KOPT-K1 (cell line): ENCODE data around the gene ZNF554.
"Not testable (repeated sequence)": the region's sequence is repeated elsewhere in the genome, so short reads cannot be mapped to it uniquely, and the experiment has no call there.

ENCODE experiments used
- H3K27ac ChIP-seq: fragments of 200-600 bp; sonication (generic); 2 replicates; pipeline ENCODE4 v1.5.1; 2016; ENCODE audit warnings: antibody characterized with exemption, mild to moderate bottlenecking, low read depth, low read length; ENCODE audit not compliant: poor library complexity, severe bottlenecking
- H3K36me3 ChIP-seq: fragments of 200-600 bp; sonication (generic); 2 replicates; pipeline ENCODE4 v1.5.1; 2017; ENCODE audit warnings: antibody characterized with exemption, mild to moderate bottlenecking, low read length, moderate library complexity; ENCODE audit not compliant: insufficient read depth
- H3K9me3 ChIP-seq: fragments of 200-600 bp; sonication (generic); 2 replicates; pipeline ENCODE4 v1.5.1; 2017; ENCODE audit warnings: antibody characterized with exemption, low read length, mild to moderate bottlenecking; ENCODE audit not compliant: insufficient read depth, poor library complexity, severe bottlenecking

The ZNF554 gene

DNA sequence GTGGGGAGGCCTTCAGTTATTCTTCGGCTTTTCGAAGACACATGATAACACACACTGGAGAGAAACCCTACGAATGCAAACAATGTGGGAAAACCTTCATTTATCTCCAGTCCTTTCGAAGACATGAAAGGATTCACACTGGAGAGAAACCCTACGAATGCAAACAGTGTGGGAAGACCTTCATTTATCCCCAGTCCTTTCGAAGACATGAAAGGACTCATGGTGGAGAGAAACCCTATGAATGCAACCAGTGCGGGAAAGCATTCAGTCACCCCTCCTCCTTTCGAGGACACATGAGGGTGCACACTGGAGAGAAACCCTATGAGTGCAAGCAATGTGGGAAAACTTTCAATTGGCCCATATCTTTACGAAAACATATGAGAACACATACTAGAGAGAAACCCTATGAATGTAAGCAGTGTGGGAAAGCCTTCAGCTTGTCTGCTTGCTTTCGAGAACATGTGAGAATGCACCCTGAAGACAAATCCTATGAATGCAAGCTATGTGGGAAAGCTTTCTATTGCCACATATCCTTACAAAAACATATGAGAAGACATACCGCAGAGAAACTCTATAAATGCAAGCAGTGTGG, 33.4 kb downstream of the ZNF554 start:
- Histone ChIP-seq H3K36me3 (peaks cover 44% of the 10 kb centered on the region), H3K27ac (no peak overlapping the region), H3K9me3 (peaks cover 71% of the 10 kb centered on the region)

DNA sequence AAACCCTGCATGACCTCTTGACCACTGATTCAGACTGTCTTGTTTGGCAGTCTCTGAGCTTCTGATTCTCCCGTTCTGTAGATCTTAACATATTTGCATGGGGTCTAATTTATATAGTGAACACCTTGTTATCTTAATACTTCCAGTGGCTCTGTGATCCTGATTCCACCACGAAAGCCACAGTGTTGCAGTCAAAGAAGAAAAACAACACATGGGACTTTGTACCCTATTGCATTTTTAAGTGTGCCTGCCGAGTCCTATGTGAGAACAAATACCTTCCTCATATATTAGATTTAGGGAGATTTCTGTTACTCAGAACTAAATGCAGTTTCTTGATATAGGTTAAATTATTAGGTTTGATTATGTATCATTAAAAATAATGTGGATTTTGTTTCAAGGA, 35.2 kb downstream of the ZNF554 start:
- peaks cover 44% of the 10 kb centered on the region for H3K36me3 ChIP-seq
- no peak overlapping the region for H3K27ac ChIP-seq
- peaks cover 78% of the 10 kb centered on the region for H3K9me3 ChIP-seq

DNA sequence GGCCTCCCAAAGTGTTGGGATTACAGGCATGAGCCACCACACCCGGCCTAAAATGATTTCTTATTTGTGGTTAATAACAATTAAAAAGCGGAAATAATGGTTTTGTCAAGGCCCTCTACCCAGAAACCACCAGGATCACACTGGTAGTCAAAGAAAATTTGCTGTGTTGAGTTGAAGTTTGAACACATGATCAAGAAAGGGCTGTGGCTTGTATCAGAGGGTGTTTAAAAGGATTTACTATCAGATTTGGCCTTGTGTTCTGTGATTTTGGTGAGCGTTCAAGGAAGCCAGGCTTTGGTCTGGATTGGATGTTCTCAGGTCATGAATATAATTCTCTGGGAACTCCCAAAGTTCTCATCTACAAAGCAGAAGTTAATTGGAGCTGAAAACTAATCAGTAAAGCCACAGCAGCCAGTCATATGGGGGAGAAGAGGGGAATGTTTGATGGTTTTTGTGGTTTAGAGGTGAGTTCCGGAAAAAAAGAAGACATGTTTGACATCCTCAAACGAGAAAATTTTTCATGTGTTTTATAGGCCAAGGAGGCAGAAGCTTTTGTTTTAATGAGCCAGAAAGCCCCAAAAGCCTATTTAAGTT, 36.9 kb downstream of the ZNF554 start:
- Histone ChIP-seq H3K27ac (no peak overlapping the region), H3K36me3 (peaks cover 32% of the 10 kb centered on the region), H3K9me3 (peaks cover 62% of the 10 kb centered on the region)

DNA sequence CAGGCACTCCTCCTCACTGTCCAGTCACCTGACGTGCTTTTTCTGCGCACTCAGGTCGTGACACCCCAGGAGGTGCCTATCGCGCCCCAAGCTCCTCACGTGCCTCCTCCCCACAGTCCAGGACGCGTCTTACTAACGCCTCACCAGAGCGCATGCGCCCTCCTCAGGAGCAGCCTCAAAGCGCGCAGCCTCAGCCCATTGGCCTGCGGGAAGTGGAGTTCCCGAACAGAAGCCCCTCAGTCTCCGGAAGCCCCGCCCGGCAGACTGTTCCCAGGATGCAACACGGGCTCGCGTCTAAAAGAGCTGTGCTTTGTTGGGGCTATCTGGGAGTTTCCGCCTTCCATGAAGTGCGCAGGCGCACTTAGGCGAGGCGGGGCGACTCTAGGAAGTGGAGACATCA, 39.2 kb downstream of the ZNF554 start:
- H3K9me3 ChIP-seq = peaks cover 39% of the 10 kb centered on the region
- H3K27ac ChIP-seq = no peak overlapping the region
- peaks cover 9% of the 10 kb centered on the region for H3K36me3 ChIP-seq

DNA sequence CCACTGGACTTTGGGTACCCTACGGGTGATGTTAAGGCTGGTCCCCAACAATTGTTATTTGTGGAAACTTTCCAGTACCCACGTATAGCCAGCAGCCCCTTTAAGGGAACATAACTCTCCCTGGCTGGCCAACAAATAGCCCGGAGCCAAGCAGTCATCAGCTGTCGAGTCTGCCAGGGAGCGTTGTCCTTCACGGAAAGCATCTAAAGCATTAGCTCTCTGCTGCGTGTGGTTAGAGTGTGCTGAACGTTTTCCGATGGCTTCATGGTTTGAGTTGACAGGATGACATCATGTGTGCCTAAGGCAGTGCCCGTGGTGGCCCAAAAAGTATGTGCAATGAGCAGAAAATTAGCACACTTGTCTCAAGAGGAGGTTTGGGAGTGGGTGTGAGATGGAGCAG, 44.1 kb downstream of the ZNF554 start:
- Histone ChIP-seq H3K27ac (no peak overlapping the region), H3K36me3 (no peaks in the 10 kb centered on the region), H3K9me3 (peaks cover 19% of the 10 kb centered on the region)

DNA sequence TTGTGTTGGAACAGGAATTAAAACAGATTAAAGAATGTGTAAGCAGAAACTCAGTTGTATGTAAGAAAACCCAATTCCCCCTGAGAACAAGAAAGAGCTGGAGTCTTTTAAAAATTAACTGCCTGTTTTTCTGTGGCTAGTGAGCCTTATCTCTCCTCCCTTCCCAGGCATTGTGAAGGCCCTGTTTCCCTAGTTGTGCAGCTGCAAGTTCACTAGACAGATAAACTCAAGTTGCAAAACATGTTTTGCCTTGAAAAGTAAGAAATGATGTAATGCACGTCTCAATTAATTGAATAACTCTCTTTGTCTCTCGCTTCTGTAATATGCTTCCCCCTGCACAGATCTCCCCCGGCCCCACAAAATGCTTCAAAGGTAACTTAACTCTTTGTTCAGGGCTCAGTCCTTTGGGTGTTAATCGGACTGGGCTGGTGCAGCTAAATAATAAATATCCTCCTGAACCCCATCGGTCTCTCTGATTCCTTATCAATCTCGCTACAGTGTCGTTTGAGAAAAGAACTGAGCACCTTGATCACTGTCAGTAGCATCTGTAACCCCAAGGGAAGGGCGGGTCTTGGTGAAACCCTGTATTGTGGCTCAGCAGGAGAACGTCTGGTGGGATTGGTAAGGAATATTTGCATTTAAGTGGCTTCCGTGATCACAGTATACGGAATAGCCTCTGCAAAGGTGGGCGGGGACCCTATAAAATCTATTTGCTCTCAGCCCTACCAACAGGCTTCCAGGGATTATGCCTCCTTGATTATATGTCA, 45.8 kb downstream of the ZNF554 start:
- Histone ChIP-seq H3K27ac (no peak overlapping the region), H3K9me3 (peaks cover 12% of the 10 kb centered on the region), H3K36me3 (no peaks in the 10 kb centered on the region)

DNA sequence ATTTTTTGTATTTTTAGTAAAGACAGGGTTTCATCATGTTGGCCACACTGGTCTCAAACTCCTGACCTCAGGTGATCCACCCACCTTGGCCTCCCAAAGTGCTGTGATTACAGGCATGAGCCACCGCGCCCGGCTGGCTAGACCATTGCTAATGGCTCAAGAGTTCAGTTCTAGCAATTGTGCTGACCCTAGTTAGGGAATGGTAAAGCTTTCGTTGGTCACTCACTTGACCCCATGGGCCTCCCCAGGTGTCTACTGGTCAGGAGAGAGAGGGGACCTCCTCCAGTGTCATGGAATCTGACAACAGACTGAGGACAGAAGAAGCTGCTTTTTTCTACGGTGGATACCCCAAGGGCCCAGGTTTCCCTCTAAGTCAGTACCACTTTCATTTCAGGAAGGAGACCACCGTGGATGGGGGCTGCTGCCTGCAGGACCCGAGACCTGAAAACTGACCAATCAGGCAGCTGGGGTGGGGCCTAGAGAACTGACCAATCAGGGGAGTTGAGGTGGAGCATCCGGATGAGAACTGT, 46.9 kb downstream of the ZNF554 start:
- peaks cover 18% of the 10 kb centered on the region for H3K9me3 ChIP-seq
- no peak overlapping the region for H3K27ac ChIP-seq
- no peaks in the 10 kb centered on the region for H3K36me3 ChIP-seq

DNA sequence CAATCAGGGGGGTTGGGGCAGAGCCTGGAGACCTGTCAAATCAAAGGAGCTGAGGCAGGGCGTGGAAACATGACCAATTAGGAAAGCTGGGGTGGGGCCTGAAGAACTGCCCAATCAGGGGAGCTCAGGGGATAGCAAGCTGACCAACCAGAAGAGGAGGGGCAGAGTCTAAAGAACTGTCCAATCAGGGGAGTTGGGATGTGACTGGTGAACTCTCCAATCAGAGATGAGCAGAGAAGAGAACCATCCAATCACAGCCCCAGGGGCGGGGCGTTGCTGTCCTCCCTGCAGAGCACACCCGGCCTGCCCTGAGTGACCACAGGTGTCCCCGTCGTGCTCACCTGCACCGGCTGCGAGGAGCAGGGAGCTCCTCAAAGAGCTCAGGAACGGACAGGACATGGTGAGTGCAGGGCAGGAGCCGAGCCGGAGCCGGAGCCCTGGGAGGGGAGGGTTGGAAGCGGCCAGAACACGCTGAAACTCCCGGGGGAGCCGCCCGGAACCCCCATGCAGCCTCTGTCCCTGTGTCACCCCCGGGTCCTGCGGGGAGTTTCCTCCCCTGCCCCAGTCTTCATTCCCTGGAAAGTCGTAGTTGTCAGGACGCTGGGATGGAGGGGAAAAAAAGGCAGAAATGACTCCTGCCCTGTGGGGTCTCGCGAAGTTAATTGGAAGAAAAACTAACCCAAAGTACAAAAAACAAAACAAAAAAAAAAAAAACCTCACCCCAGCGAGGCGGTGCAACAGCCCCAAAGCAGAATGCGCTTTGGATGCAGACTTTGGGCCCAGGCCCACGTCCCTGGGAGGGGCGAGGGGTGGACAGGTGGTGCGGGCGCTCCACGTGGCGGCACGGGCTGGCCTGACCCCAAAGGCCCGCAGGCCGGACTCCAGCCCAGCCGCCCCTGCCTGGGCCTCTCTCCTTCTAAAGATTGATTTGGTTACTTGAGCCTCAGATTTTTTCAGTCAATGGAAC, 47.6 kb downstream of the ZNF554 start, which contains the start of gene ZNF556:
Gene ZNF556 (plus strand): TSS at position 311 of the 967 bp plus-strand sequence. CDS start 87 bp downstream, at position 398.
- H3K27ac ChIP-seq = no peak within 1 kb of the TSS
- H3K9me3 ChIP-seq = peaks cover 23% of the 10 kb centered on the region
- no peaks in the 10 kb centered on the region for H3K36me3 ChIP-seq

DNA sequence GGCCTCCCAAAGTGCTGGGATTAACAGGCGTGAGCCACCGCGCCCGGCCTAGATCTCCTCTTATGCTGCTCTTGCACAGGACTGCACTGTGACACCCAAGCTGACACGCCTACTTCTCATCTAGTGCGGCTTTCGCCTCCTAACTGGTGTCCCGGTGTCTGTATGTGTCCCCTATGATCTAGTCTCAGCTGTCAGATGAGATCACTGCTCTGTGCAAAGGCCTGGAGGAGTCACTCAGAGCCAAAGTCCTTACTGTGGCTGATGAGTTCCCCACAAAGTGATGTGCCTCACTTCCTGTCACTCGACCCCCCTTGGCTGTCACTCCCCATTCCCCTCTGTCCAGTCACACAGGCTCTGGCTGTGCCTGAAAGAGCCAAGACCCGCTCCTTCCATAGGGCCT, 50.0 kb downstream of the ZNF554 start:
- peaks cover 23% of the 10 kb centered on the region for H3K9me3 ChIP-seq
- no peak overlapping the region for H3K27ac ChIP-seq

DNA sequence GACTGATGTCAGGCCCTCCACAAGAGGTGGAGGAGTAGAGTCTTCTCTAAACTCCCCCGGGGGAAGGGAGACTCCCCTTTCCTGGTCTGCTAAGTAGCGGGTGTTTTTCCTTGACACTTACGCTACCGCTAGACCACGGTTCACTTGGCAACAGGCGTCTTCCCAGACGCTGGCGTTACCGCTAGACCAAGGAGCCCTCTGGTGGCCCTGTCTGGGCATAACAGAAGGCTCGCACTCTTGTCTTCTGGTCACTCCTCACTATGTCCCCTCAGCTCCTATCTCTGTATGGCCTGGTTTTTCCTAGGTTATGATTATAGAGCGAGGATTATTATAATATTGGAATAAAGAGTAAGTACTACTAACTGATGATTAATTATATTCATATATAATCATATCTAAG, 52.5 kb downstream of the ZNF554 start:
- H3K9me3 ChIP-seq = peaks cover 34% of the 10 kb centered on the region

More for the DNA sequence above, 50.0 kb downstream of the ZNF554 start:
- no peaks in the 10 kb centered on the region for H3K36me3 ChIP-seq

DNA sequence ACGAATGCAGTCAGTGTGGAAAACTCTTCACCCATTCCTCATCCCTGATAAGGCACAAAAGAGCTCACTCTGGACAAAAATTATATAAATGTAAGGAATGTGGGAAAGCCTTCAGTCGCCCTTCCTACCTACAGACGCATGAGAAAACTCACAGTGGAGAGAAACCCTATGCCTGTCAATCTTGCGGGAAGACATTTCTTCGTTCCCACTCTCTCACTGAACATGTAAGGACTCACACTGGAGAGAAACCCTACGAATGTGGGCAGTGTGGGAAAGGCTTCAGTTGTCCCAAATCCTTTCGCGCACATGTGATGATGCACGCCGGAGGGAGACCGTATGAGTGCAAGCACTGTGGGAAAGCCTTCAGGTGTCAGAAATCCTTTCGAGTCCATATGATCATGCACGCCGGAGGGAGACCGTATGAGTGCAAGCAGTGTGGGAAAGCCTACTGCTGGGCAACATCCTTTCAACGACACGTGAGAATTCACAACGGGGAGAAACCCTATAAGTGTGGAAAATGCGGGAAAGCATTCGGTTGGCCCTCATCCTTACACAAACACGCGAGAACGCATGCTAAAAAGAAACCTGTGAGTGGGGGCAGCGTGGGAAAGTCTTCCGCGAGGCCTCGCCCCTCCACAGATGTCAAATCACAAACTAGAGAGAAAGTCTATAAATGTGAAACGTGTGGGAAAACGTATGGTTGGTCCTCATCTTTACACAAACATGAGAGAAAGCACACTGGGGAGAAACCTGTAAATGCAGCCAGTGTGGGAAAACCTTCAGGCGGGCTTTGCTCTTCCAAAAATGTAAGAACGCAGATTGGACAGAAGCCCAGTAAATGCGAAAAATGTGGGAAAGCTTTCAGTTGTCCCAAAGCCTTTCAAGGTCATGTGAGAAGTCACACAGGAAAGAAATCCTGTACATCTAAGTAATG, 58.0 kb downstream of the ZNF554 start:
- Histone ChIP-seq H3K9me3 (peaks cover 46% of the 10 kb centered on the region), H3K27ac (no peak overlapping the region), H3K36me3 (no peaks in the 10 kb centered on the region)

More for the DNA sequence above, 52.5 kb downstream of the ZNF554 start:
- H3K27ac ChIP-seq, H3K36me3 ChIP-seq: not testable (repeated sequence)

DNA sequence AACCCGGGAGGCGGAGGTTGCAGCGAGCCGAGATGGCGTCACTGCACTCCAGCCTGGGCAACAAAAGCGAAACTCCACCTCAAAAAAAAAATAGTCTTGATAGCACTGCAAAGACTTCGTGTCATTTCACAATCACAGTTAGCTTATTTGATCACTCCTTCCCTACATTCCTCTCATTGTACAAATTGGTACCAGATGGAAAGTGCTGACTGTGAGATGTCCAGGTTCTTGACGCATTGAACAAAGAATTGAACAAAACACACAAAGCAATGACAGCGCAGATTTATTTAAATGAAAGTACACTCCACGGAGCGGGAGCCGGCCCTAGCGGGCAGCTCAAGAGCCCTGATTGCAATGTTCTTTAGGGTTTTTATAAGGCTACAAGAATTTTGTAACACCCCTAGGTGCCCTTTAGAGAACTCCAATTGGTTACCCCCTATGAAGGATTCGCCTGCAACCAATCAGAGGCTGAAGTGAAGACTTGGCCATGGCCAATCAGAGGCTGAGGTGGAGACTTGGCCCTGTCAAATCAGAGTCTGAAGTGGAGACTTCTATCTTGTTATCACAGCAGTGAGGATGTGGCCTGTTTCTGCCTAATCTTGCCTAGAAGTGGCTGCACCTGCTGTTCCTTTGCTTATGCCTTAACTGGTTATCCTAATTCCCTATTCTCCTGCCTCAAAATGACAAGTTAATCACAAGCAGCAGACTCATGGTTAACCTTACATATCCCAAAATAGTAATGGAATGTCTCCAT, 64.2 kb downstream of the ZNF554 start:
- Histone ChIP-seq H3K9me3 (peaks cover 12% of the 10 kb centered on the region), H3K36me3 (no peaks in the 10 kb centered on the region), H3K27ac (no peak overlapping the region)

DNA sequence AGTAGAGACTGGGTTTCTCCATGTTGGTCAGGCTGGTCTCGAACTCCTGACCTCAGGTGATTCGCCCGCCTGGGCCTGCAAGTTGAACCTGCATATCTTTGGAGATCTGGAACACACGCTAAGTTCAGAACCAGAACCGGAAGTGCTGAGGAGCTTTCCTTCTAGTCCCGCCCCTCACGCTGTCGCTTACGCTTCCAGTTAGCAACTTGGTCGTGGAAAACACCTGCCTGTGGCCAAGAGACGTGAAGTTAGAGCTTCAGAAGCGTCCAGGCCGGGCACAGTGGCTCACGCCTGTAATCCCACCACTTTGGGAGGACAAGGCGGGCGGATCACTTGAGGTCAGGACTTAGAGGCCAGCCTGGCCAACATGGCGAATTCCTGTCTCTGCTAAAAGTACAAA, 66.1 kb downstream of the ZNF554 start:
- Histone ChIP-seq H3K36me3 (no peaks in the 10 kb centered on the region), H3K27ac (no peak overlapping the region), H3K9me3 (peaks cover 16% of the 10 kb centered on the region)
